Peyer's patch (tissue), 4 donors: ENCODE measurements around the gene APEX1.

ENCODE experiments used
- CTCF ChIP-seq, 6 experiments: fragments of 450-650 bp in 4 of 6; fragments of 200-600 bp in 2 of 6; sonication (generic) in 1 of 6; IDR thresholded peaks; one replicate each; pipeline ENCODE4 v1.5.1; 2017 to 2019; ENCODE audit warnings: antibody characterized with exemption in 6 of 6, mild to moderate bottlenecking in 3 of 6, moderate library complexity in 1 of 6
- POLR2A ChIP-seq, 2 donors: fragments of 450-650 bp; IDR thresholded peaks; one replicate each; pipeline ENCODE4 v1.5.1; 2017; ENCODE audit warnings: antibody characterized with exemption in 2 of 2, mild to moderate bottlenecking in 2 of 2, moderate library complexity in 2 of 2

- TF ChIP-seq CTCF (IDR thresholded peaks at IDR 0.05): no peak
- TF ChIP-seq POLR2A (IDR thresholded peaks at IDR 0.05): no peak
These were observed 45.8 kb upstream of the APEX1 start for GRCh38 chr14:20409226-20409625.
